Measurements from ENCODE around the gene TPP1. TPM values are rescaled to one million over a fixed set of nuclear protein-coding genes. Genes with fewer than 3 reads are reported as not detected.

Gene TPP1
- total RNA-seq, 1 experiment from 2014 or later: 21.6 TPM

DNA sequence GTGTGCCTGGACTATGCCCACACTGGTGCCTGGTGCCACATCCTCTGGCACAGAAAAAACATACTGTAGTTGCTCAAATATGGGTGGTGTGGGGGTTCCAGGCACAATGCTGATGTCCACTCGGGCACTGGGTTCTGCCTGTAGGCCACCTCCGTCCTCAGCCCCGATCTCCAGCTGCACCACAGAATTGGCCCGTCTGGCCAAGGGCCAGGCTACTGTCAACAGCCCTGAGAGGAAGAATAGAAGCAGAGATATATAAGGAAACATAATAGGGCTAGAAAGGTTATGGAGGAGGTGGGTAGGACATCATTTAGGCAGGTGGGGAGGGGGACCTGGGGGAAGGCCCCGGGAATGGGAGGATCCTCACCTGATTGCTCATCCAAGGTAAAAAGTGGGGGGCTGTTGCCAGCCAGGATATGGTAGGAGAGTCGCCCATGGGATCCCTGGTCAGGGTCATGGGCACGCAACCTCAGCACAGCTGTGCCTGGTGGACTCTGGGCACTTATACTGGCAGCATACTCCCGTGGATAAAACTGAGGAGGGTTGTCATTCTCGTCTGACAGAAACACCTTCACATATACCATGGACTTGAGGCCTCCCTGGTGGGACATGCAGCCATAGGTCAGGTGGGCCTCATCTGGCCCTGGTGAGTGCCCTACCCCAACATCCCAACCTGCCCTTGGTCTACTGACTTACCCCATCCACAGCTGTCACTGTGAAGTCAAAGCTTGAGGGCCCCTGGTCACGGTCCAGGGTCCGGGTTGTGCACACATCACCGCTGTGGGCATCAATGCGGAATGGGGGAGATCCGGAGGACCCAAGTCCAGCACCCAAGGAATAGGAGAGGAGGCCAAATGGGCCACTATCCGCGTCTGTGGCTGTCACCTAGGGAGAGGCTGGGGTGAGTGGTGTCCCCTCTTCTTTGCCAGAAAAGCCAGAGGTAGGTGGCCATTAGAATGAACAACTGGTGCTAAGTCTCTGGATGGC is 14.5 kb upstream of the TPP1 start:
- Histone ChIP-seq H3K27ac (ENCODE audit: low read length) (no peak overlapping the region), H3K4me3 (ENCODE audit: low read length) (no peak overlapping the region), H3K4me1 (ENCODE audit: insufficient read depth, low read length) (no peaks in the 10 kb centered on the region), H3K4me2 (ENCODE audit: low read length) (no peak overlapping the region), H3K36me3 (ENCODE audit: low read depth, low read length) (no peaks in the 10 kb centered on the region), H3K79me2 (ENCODE audit: low read length) (no peaks in the 10 kb centered on the region), H3K9me3 (ENCODE audit: low read length) (no peaks in the 10 kb centered on the region), H3F3A (ENCODE audit: low read length, unreplicated experiment) (no peaks in the 10 kb centered on the region), H2AFZ (ENCODE audit: low read length) (no peak overlapping the region), H3K9ac (ENCODE audit: low read length) (no peak overlapping the region), H4K20me1 (ENCODE audit: low read length) (no peaks in the 10 kb centered on the region), H3K27me3 (ENCODE audit: low read length) (no peaks in the 10 kb centered on the region), H3K9me2 (replicated peaks; ENCODE audit: low read length) (no peaks in the 10 kb centered on the region)
- ChIA-PET CTCF (no interaction called here), POLR2A (ENCODE audit: unreplicated experiment) (no interaction called here)
- no TSS peak for BruUV-seq (replicated peaks)
- no peak for ATAC-seq
- intact Hi-C loops (cut with micrococcal nuclease): no loop called here
- TF ChIP-seq EZH2phosphoT487 (IDR thresholded peaks at IDR 0.05; ENCODE audit: borderline replicate concordance, low read length) (no peak), EZH2 (IDR thresholded peaks at IDR 0.05; ENCODE audit: low read length, unreplicated experiment) (no peak)
- TF ChIP-seq, protein P1, sequence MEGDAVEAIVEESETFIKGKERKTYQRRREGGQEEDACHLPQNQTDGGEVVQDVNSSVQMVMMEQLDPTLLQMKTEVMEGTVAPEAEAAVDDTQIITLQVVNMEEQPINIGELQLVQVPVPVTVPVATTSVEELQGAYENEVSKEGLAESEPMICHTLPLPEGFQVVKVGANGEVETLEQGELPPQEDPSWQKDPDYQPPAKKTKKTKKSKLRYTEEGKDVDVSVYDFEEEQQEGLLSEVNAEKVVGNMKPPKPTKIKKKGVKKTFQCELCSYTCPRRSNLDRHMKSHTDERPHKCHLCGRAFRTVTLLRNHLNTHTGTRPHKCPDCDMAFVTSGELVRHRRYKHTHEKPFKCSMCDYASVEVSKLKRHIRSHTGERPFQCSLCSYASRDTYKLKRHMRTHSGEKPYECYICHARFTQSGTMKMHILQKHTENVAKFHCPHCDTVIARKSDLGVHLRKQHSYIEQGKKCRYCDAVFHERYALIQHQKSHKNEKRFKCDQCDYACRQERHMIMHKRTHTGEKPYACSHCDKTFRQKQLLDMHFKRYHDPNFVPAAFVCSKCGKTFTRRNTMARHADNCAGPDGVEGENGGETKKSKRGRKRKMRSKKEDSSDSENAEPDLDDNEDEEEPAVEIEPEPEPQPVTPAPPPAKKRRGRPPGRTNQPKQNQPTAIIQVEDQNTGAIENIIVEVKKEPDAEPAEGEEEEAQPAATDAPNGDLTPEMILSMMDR (conservative IDR thresholded peaks at IDR 0.05; ENCODE audit: low read depth, low read length): no peak
- no peak for DNase-seq

GRCh38 chr11:6632116-6633073 is 13.2 kb upstream of the TPP1 start:
- Histone ChIP-seq H3K27me3 (ENCODE audit: low read length) (no peaks in the 10 kb centered on the region), H3K9me3 (ENCODE audit: low read length) (no peaks in the 10 kb centered on the region), H3K9me2 (replicated peaks; ENCODE audit: low read length) (no peaks in the 10 kb centered on the region), H3K27ac (ENCODE audit: low read length) (no peak overlapping the region), H3K4me3 (ENCODE audit: low read length) (no peak overlapping the region), H2AFZ (ENCODE audit: low read length) (no peak overlapping the region), H3K36me3 (ENCODE audit: low read depth, low read length) (no peaks in the 10 kb centered on the region), H4K20me1 (ENCODE audit: low read length) (no peaks in the 10 kb centered on the region), H3K9ac (ENCODE audit: low read length) (no peak overlapping the region), H3K79me2 (ENCODE audit: low read length) (no peaks in the 10 kb centered on the region), H3F3A (ENCODE audit: low read length, unreplicated experiment) (no peaks in the 10 kb centered on the region), H3K4me1 (ENCODE audit: insufficient read depth, low read length) (no peaks in the 10 kb centered on the region), H3K4me2 (ENCODE audit: low read length) (no peak overlapping the region)
- ChIA-PET POLR2A (ENCODE audit: unreplicated experiment) (interaction anchor here (0.5 kb wide), 1 partner anchor 12 kb away, joined by 4 read pairs; no protein-coding TSS in a partner anchor), CTCF (no interaction called here)
- TF ChIP-seq EZH2phosphoT487 (IDR thresholded peaks at IDR 0.05; ENCODE audit: borderline replicate concordance, low read length) (no peak), EZH2 (IDR thresholded peaks at IDR 0.05; ENCODE audit: low read length, unreplicated experiment) (no peak)
- TF ChIP-seq, protein P1 (conservative IDR thresholded peaks at IDR 0.05; ENCODE audit: low read depth, low read length): no peak
- DNase-seq (no peak), ATAC-seq (no peak)
- intact Hi-C loops (cut with micrococcal nuclease): no loop called here
- no TSS peak for BruUV-seq (replicated peaks)

Data from PC-3 (cell line).